OCI-M1 (cell line): Measurements from ENCODE around the gene SLC2A4RG.
"Not testable (repeated sequence)": the region's sequence is repeated elsewhere in the genome, so short reads cannot be mapped to it uniquely, and the experiment has no call there.

Experiments
- DNase-seq: peaks from one replicate; lab custom pipeline; 2025; lab: John Stamatoyannopoulos, UW

SLC2A4RG gene

DNA sequence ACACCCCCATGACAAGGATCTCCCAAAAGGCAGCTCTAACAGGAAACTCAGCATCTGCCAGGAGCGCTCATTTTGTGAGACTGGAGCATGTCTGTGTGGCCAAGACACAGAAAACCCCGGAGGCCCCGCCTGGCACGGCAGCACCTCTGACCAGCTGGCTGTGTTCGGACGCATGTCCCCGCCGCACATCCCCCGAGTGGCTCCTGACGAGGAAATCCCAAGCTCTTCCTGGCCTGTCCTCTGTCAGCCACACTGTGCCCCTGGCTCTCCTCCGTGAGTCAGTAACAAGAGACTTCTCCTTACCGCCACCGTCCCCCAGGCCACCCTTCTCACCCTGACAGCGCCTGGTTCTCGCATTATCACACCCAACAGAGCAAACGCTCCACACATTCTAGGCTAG, 14.4 kb downstream of the SLC2A4RG start:
- no peak for DNase-seq

- DNase-seq: no peak
Observed at GRCh38 chr20:63755933-63756647, 16.5 kb downstream of the SLC2A4RG start.

DNA sequence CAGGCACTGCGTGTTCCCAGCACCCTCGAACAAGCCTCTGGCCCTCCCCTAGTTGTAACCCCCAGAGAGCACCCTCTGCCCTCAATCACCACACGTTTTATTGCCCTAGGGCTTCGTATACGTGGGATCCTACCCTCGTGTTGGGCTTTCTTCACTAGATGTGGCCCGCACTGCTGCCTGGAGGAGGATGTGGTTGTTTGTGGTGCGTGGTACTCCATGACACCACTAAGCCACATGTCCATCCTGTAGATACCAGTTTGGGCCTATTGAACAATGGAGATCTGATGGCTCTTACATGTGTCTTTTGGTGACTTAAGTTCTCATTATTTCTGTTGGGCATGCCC, 17.0 kb downstream of the SLC2A4RG start:
- DNase-seq: peak; percentile 13

DNA sequence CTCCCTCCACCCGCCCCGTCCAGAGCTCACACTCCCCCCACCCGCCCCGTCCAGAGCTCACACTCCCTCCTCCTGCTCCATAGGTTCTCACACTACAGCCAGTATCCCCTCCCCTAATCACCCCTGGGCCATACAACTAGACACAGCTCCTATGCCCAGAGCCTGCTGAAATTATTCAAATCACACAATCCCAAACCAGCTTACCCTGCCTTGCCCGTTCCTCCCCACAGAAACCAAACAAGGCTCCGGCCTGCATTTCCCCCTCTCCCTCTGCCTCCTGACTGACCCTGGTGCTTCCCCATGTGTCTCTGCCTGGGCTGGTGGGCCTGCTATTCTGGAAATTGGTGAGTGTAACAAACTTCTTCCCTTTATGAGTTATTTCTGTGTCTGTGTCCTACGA, 18.6 kb downstream of the SLC2A4RG start:
- DNase-seq: no peak

DNA sequence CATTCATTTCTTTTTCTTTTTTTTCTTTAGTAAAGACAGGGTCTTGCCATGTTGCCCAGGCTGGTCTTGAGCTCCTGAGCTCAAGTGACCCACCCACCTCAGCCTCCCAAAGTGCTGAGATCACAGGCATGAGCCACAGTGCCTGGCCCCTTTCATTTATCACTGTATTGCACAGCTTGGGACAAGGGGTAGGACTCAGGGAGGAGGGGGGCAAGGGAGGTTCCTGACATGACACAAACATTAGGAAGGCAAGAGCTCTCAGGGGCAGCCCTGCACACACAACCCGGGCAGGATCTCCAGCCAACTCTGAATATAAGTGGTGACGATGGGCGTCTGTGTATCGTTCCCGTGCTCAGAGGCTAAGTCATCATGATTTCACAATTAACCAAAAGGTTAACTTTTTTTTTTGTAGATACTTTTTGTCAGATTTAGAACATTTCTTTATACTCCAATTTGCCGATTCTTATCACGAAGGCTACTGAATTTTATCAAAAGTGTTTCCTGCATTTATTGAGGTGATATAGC, 19.9 kb downstream of the SLC2A4RG start:
- DNase-seq: no peak

DNA sequence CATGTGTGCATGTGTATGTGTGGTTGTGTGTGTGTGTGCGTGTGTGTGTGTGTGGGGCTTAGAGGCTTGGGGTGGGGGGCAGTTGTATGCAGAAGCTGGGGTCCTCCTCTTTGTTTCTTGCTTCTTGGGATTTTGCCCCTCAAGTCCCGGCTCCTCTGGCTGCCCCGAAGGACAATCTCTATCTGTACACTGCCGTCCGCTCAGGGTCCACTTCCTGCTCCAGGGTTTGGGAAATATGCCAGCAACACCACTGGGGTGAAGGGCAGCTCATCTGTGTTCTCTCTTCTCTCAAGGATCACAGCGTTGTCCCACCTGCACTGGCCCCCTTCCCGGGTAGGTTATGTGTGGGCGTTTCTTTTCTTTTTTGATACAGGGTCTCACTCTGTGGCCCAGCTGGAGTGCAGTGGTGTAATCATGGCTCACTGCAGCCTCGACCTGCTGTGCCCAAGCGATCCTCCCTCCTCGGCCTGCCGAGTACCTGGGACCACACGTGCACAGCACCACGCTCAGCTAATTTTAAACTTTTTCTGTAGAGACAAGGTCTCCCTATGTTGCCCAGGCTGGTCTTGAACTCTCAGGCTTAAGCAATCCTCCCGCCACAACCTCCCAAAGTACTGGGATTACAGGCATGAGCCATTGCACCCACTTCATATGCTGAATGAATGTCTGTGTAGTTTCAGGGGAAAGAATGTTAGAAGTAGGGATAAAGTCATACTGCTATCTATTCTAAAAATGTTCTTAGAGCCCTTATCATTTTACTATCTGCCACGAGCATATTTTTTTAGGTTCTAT, 25.7 kb downstream of the SLC2A4RG start:
- DNase-seq: no peak

GRCh38 chr20:63765902-63766301, 26.3 kb downstream of the SLC2A4RG start:
- no peak for DNase-seq

DNA sequence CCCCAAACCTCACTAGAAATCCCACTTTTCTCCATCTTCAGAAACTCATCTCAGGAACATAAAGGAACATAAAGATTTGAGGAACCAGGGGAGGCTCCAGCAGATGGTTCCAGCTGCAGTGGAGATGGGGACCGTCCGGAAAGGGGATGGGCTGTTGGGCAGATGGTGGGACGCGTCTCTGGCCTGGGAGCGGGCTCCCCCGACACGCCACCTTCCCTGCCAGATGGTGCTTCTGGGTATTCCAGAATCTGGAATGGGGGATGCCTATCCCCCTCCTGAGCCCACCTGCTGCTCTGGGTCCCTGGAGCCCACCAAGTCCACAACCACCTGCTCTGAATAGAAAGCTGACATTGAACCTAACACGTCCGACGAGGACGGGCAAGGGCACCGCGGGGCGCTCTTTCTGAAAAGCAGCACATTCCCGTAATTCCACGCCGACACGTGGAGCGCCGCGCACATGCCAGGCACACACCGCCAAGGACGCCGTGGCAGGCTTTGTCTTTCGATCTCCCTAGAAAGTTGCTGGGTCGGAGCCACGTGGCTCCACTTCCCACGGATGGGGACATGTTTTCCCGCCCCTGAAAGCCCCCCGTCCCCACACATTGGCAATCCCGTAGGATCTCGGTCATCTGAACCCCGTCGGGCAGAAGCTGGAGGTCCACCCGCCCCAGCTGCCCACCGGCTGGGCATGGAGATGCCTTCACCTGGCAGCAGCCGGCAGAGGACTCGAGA, 27.3 kb downstream of the SLC2A4RG start:
- DNase-seq: no peak

GRCh38 chr20:63767456-63767855, 27.9 kb downstream of the SLC2A4RG start:
- DNase-seq: no peak

- no peak for DNase-seq
Observed at GRCh38 chr20:63767886-63768285, 28.3 kb downstream of the SLC2A4RG start.

DNA sequence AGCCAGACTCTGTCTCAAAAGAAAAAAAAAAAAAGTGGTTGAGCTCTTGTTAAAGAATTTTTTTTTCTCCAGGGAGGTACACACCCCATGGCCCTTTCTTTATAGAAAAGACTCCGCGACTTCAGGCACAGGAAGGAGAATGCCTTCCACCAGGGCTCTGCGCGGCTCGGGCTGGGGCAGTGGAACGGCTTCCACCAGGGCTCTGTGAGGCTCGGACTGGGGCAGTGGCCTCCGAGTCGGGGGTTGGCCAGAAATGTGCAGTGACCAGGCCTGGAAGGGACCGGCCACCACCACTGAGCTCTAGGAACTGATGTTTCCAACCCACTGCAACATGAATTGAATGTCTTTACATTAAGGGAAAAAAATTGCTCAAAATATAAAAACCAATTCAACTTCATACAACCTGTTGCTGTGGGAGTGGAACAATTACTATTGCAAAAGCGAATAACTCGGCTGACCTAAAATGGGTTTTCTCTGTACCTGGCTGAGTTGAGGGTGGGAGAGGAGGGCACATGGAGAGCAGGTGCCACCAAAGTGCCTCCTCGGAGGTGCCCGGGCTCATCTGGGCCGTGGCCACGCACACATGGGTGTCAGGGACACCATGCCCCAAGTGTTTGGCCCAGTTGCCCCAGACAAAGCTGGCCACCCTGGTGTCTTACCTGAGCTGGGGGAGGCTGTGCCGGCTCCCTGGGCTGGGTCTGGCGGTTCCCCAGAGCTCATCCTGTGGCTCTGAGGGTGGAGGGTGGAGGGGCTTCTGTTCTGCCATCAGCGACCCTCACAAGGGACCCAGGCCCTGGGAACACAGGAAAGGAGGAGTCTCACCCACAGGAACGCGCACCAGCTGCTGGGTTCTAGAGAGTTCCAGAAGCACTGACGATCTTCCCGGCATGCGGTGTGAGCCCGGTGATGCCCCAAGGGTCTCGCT, 29.3 kb downstream of the SLC2A4RG start:
- no peak for DNase-seq

DNA sequence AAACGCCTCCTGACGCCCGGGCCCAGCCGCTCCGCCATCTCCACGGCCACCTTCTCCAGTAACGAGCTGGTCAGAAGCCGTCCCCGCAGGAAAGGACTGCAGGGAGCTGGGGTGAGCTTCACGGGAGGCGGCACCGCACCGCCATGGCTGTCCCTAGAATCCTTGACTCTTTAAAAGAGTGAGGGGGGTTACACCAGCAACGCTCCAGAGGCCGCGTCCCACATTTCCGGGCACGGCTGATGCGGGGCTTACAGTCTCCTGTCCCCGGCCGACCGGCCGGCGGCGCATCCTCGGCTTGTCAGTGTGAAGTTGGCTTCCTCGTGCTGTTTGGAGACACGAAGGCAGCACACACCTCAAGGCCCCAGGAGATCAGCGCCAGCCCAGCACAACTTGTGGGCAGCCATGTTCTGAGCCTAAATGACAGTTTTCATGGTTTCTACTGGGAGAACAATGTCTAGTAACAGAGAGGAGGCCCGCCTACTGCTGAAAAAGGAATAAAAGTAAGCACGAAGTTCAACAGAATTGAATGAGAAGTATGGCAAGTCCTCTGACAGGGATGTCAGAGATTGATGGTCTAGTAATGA, 30.4 kb downstream of the SLC2A4RG start:
- no peak for DNase-seq

DNA sequence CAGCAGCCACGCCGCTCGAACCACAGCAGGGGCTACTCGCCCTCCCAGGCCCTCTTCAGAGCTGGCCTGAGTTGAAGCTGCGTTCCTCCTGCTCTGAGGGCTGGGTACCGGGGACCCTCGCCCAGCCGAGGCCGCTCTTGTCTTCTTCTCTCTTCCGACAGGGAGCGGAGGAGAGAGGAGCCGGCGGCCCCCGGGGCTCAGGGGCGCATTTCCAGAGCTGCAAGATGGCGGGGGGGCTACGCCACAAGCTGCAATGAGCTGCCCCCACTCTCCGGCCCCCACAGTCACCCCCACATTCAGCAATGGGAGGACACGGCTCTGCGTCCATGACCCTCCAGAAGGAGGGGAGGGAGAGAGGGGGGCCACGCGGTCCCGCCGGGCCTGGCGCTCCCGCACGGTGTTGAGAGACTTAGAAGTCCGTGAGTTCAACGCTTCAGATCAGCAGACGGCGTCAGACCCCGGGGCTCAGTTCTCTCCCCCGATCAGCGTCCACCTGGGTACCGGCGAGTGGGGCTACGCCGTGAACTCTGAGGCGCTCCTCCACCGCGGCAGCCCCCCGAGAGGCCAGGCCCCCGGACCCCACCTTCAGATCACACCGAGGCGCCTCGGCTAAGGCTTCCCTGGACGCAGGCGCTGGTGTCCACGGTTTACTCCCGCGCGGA, 31.6 kb downstream of the SLC2A4RG start:
- DNase-seq: no peak

DNA sequence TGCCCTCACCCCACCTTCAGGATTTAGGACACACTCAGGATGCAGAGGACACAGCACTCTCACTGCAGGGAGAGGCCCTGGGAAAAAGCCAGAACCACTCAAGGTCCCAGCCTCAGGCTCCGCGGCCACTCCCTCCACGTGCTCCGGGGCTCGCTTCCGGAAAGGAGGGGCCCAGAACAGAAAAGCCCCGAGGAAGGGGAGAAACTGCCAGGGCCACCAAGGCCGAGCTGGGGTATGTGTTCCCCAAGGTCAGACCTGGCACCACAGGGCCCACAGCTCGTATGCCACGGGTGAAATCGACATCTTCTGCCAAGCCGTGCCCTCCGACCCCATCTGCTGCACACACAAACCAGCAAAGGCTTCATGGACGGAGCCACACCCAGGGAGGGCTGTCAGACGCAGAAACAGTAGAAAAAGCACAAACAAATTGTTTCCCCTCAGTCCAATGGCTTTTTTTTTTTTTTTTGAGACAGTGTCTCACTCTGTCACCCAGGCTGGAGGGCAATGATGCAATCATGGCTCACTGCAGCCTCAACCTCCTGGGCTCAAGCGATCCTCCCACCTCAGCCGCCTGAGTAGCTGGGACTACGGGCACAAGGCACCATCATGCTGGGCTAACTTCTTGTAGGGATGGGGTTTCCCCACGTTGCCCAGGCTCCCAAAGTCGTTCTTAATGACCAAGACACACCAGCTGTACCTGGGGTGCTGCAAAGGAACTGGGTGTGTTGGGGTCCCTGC, 33.4 kb downstream of the SLC2A4RG start:
- peak; percentile 32 for DNase-seq

- no peak for DNase-seq
Observed at GRCh38 chr20:63773571-63774241, 34.1 kb downstream of the SLC2A4RG start.

- no peak for DNase-seq
Observed at GRCh38 chr20:63774306-63774705, 34.7 kb downstream of the SLC2A4RG start.

DNA sequence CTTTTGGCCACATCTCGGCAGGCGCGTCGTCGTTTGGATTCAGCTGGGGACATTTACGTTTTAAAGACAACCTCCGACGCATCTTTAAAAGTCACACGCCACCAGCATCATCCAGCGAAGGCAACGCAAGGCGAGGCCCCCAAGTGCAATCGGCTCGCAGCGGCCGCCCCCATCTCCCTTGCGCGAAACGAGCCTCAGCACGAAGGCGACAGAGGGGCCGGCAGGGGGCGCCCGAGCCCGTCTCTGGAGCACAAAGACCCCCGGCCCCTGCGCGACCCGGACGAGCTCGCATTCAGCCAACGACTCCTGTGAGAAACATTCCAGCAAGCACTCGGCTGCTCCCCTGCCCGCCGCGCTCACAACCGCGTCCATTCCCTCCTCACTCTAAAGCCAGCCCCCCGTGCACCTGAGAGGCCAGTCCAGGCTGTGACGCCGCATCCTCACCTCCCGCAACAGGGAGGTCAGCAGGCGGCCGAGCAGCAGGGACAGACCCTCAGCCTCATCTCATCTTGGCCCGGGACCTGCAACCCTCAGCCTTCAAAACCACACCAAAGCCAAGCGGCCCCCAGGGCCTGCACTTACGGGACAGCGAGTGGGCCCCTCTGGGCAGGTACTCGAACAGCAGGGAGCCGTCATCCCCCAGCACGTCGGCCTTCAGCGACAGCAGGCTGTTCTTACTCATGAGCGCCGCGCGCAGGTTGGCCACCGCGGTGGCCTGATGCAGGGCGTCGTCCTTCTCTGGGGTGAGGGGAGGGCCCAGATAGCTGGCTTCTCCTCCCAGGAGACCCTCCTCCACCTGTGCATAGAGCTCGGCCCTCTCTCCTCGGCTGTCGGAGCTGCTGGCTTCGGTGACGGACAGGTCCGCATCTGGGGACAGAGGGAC, 35.8 kb downstream of the SLC2A4RG start:
- DNase-seq: no peak

GRCh38 chr20:63776875-63777274, 37.3 kb downstream of the SLC2A4RG start:
- DNase-seq: not testable (repeated sequence)
